ENCODE results near the gene RNF121.
A peak's percentile ranks its signal among the peaks of the same experiment; 100 is the strongest.

Gene RNF121

GRCh38 chr11:72008728-72009127 lies 79.9 kb downstream of the RNF121 start:
- in situ Hi-C loops (cut with HindIII; ENCODE audit: low sequenced_read_pairs), result no loop called here
- TF ChIP-seq CTCF (IDR thresholded peaks at IDR 0.05; ENCODE audit: low read depth, low read length), result no peak
- no peak overlapping the region for H3K4me3 ChIP-seq (ENCODE audit: low read depth, low read length)
- no peak for DNase-seq (ENCODE audit: low read depth, low spot score)

- no peak for DNase-seq (ENCODE audit: low read depth, low spot score)
- no peak overlapping the region for H3K4me3 ChIP-seq (ENCODE audit: low read depth, low read length)
- in situ Hi-C loops (cut with HindIII; ENCODE audit: low sequenced_read_pairs), result no loop called here
- no peak for TF ChIP-seq CTCF (IDR thresholded peaks at IDR 0.05; ENCODE audit: low read depth, low read length)
These were observed 80.3 kb downstream of the RNF121 start for GRCh38 chr11:72009156-72009555.

GRCh38 chr11:72010529-72011233 lies 81.8 kb downstream of the RNF121 start:
- in situ Hi-C loops (cut with HindIII; ENCODE audit: low sequenced_read_pairs), result no loop called here
- H3K4me3 ChIP-seq (ENCODE audit: low read depth, low read length), result no peak overlapping the region
- TF ChIP-seq CTCF (IDR thresholded peaks at IDR 0.05; ENCODE audit: low read depth, low read length), result no peak
- DNase-seq (ENCODE audit: low read depth, low spot score), result no peak

GRCh38 chr11:72012091-72012630 lies 83.3 kb downstream of the RNF121 start:
- H3K4me3 ChIP-seq (ENCODE audit: low read depth, low read length), result no peak overlapping the region
- no peak for DNase-seq (ENCODE audit: low read depth, low spot score)
- TF ChIP-seq CTCF (IDR thresholded peaks at IDR 0.05; ENCODE audit: low read depth, low read length), result no peak
- in situ Hi-C loops (cut with HindIII; ENCODE audit: low sequenced_read_pairs), result no loop called here

- peak; percentile 8 for TF ChIP-seq CTCF (IDR thresholded peaks at IDR 0.05; ENCODE audit: low read depth, low read length)
- in situ Hi-C loops (cut with HindIII; ENCODE audit: low sequenced_read_pairs), result no loop called here
These were observed 84.3 kb downstream of the RNF121 start for GRCh38 chr11:72012897-72013721.

GRCh38 chr11:72013765-72014711 lies 85.2 kb downstream of the RNF121 start:
- DNase-seq (ENCODE audit: low read depth, low spot score), result peak; percentile 37
- H3K4me3 ChIP-seq (ENCODE audit: low read depth, low read length), result no peak overlapping the region
- no peak for TF ChIP-seq CTCF (IDR thresholded peaks at IDR 0.05; ENCODE audit: low read depth, low read length)
- in situ Hi-C loops (cut with HindIII; ENCODE audit: low sequenced_read_pairs), result no loop called here

More at GRCh38 chr11:72012897-72013721, 84.3 kb downstream of the RNF121 start:
- no peak overlapping the region for H3K4me3 ChIP-seq (ENCODE audit: low read depth, low read length)
- peak; percentile 94 for DNase-seq (ENCODE audit: low read depth, low spot score)
